GM18868 (cell line): ENCODE measurements around the gene PPIL4.

Source experiments
- ATAC-seq: cut with Tn5 transposase; IDR thresholded peaks from one replicate; pipeline ENCODE4 v1.9.1; 2021; ENCODE audit warnings: mild to moderate bottlenecking, moderate library complexity; ENCODE audit not compliant: unreplicated experiment

Gene PPIL4, protein sequence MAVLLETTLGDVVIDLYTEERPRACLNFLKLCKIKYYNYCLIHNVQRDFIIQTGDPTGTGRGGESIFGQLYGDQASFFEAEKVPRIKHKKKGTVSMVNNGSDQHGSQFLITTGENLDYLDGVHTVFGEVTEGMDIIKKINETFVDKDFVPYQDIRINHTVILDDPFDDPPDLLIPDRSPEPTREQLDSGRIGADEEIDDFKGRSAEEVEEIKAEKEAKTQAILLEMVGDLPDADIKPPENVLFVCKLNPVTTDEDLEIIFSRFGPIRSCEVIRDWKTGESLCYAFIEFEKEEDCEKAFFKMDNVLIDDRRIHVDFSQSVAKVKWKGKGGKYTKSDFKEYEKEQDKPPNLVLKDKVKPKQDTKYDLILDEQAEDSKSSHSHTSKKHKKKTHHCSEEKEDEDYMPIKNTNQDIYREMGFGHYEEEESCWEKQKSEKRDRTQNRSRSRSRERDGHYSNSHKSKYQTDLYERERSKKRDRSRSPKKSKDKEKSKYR

GRCh38 chr6:149545754-149546471 lies at the start of gene PPIL4:
Gene PPIL4, minus strand, starts transcription at chr6:149546043. Its CDS starts 38 bp downstream, at chr6:149546005.
- peak; percentile 89 for ATAC-seq

DNA sequence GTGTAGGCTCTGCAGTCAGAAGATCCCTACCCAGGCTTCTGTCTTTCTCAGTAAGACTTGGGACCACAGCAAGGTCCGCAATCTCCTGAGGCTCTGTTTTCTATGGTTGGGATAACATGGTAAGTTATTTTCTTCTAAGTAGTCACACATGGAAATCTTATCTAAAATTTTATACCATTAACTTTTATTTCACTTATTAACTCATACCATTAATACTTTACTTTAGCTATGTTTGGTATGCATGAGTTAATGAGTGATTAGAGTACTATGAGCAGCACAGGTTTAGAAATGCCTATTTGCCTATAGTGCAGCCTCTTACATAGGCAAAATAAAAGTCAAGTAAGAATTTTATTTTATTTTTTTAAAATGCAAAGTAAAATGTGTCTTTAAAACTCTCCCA lies 47.6 kb upstream of the PPIL4 start:
- no peak for ATAC-seq

- no peak for ATAC-seq
These were observed 47.1 kb upstream of the PPIL4 start for GRCh38 chr6:149592983-149593382.

GRCh38 chr6:149586149-149586548 lies 40.3 kb upstream of the PPIL4 start:
- ATAC-seq, result no peak

- ATAC-seq, result no peak
These were observed 35.5 kb upstream of the PPIL4 start for GRCh38 chr6:149581349-149581748.

GRCh38 chr6:149580880-149581279 lies 35.0 kb upstream of the PPIL4 start:
- no peak for ATAC-seq

- no peak for ATAC-seq
These were observed 22.2 kb upstream of the PPIL4 start for GRCh38 chr6:149567945-149568585.

DNA sequence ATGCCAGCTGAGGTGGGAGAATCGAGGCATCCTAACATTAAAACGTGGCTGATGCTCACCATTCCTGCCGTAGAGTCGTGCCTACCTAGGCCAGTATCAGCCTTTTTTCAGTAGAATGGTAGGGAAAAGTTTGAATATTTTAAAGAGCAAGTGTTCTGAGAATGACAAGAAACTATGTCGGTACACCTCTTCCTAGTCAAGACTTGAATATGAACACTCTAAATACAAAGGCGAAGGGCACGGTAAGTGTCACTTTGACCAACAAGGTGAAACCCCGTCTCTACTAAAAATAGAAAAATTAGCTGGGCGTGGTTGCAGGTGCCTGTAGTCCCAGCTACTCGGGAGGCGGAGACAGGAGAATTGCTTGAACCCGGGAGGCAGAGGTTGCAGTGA lies 21.3 kb upstream of the PPIL4 start:
- no peak for ATAC-seq

GRCh38 chr6:149566410-149567193 lies 20.8 kb upstream of the PPIL4 start:
- ATAC-seq, result peak; percentile 8

DNA sequence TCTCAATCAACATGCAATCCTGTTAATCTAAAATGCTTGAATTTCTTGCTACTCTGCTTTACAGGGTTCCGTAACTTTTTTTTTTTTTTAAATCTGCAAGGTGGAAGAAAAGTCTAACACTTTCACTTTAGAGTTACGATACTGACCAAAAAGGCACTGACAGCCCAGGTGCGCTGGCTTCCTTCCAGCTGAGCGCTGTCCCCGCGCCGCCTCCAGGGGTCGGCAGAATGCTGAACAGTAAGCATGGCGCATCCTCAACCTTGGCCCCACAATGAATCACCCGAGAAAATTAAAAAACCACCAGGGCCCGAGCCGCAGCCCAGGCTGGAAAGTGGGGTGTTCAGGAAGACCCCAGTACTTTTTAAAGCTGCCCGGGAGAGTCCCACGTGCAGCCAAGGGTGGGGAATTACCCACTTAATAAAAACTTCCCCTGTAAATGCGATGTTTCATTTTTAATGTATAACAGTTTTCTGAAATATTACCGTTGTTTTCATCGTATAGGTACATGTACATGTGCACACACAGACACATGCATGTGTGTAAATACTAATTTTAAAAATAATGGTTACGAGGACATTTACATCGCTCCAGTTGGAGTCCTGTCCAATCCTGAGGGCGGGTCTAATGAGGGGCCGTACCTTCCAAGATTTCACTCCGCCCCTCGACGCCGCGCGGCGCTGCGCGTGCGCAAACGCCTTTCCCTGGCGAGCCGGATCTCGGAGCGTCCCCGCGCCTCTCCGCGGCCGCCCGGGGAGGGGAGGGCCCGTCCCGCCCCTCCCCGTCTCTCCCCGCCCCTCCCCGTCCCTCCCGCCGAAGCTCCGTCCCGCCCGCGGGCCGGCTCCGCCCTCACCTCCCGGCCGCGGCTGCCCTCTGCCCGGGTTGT lies 19.9 kb upstream of the PPIL4 start, which contains the start of gene GINM1:
GINM1 (plus strand) TSS at position 849 of the 883 bp plus-strand sequence. CDS start 40 bp downstream, outside the sequence.
- ATAC-seq, result peak; percentile 72

- no peak for ATAC-seq
These were observed 18.1 kb upstream of the PPIL4 start for GRCh38 chr6:149563928-149564325.

- ATAC-seq, result no peak
These were observed 17.5 kb upstream of the PPIL4 start for GRCh38 chr6:149563203-149563927.

DNA sequence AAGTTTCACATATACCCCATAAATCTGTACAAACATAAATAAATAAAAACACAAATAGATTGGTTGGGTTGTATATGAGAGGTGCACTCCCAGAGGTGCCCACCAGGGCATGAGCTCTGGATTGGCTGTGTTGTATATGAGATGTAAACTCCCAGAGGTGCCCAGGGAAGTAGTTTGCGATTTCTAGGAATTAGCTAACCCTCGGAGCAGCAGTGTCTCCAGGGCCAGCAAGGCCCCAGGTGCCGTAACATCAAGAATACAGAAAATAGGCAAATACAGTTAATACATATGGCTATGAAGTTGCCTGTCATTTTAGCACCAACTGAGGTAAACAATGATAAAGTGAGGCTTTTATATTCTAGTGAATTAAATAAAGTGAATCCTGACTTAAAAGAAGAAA lies 14.9 kb upstream of the PPIL4 start:
- ATAC-seq, result peak; percentile 47

DNA sequence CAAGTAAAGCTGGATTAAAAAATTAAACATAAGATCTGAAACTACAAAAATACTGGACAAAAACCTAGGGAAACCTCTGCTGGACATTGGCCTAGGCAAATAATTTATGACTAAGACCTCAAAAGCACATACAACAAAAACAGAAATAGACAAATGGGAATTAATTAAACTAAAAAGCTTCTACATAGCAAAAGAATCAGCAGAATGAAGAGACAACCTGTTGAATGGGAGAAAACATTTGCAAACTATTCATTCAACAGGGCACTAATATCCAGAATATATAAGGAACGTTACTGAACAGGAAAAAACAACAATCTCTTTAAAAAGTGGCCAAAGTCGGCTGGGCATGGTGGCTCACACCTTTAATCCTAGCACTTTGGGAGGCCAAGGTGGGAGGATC lies 13.5 kb upstream of the PPIL4 start:
- no peak for ATAC-seq

DNA sequence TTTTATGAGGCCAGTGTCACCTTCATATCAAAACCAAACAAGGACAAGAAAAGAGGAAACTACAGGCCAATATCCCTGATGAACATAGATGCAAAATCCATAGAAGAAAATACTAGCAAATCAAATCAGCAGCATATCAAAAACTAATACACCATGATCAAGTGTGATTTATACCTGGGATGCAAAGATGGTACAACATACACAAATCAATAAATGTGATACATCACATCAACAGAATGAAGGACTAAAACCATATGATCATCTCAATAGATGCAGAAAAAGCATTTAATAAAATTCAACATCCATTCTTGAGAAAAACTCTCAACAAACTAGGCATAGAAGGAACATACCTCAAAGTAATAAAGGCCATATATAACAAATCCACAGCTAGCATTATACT lies 12.2 kb upstream of the PPIL4 start:
- ATAC-seq, result no peak

DNA sequence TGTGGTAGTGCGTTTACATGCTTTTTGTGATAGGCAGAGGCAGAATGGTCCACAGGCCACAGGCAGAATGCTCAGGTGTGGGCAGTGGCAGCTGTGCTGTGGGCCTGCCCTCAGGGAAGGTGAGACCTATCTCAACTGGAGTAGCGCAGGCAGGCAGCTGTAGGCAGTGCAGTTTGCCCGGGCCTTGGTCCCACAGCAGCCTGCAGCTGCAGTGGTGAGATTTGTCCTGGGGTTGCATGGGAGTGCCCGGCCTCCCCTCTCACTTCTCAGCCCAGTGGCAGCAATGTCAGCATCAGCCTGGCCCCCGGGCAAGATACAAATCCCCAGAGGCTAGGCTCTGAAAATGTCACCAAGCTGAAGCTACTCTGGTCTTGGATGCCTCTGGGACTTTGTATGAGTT lies 6.1 kb upstream of the PPIL4 start:
- ATAC-seq, result no peak

- ATAC-seq, result peak; percentile 39
These were observed 537 bp downstream of the PPIL4 start for GRCh38 chr6:149545258-149545753.

GRCh38 chr6:149544646-149545257 lies 1.1 kb downstream of the PPIL4 start:
- no peak for ATAC-seq
